Transverse colon (tissue), 4 donors: ENCODE results near the gene WFS1. TPM values are rescaled to one million over a fixed set of nuclear protein-coding genes. Genes with fewer than 3 reads are reported as not detected.

ENCODE experiments used
- DNase-seq: peaks from one replicate; pipeline ENCODE4 v3.0.0-alpha.2; 2019
- H3K27ac ChIP-seq, 4 donors: fragments of 200-600 bp; sonication (generic); 2 replicates each; pipeline ENCODE4 v1.5.1; 2016 to 2018; ENCODE audit warnings: inconsistent platforms in 4 of 4
- H3K27me3 ChIP-seq: fragments of 200-600 bp; sonication (generic); 2 replicates; pipeline ENCODE4 v1.5.1; 2017; ENCODE audit warnings: inconsistent platforms
- H3K36me3 ChIP-seq, 4 donors: fragments of 200-600 bp; sonication (generic); 2 replicates each; pipeline ENCODE4 v1.5.1; 2017 to 2019; ENCODE audit warnings: inconsistent platforms in 4 of 4
- H3K4me1 ChIP-seq, 4 donors: fragments of 200-600 bp; sonication (generic); 2 replicates each; pipeline ENCODE4 v1.5.1; 2017 to 2020; ENCODE audit warnings: inconsistent platforms in 4 of 4
- H3K4me3 ChIP-seq, 4 donors: fragments of 200-600 bp; sonication (generic); 1 replicate in 1 of 4; 2 replicates in 3 of 4; pipeline versions ENCODE4 v1.5.1 to v1.6.1; 2017 to 2019; ENCODE audit warnings: inconsistent platforms in 4 of 4
- H3K9me3 ChIP-seq, 2 donors: fragments of 200-600 bp; sonication (generic); 2 replicates each; pipeline ENCODE4 v1.5.1; 2017 to 2019; ENCODE audit warnings: inconsistent platforms in 2 of 2
- EP300 ChIP-seq: sonication (generic); formaldehyde crosslinking; IDR thresholded peaks from one replicate; pipeline ENCODE4 v1.6.1; 2017; ENCODE audit warnings: antibody characterized with exemption, low read depth
- POLR2A ChIP-seq: fragments of 450-650 bp; IDR thresholded peaks from one replicate; pipeline ENCODE4 v1.6.1; 2016; ENCODE audit warnings: antibody characterized with exemption, mild to moderate bottlenecking, moderate library complexity
- POLR2AphosphoS5 ChIP-seq, 3 donors: sonication (generic); formaldehyde crosslinking; IDR thresholded peaks; one replicate each; pipeline ENCODE4 v1.6.1; 2016; ENCODE audit warnings: antibody characterized with exemption in 3 of 3
- WGBS, 2 donors: methylation state at CpG; one replicate each; pipeline ENCODE4 v1.1.5; 2018; ENCODE audit warnings: low coverage in 1 of 2; 5-methylcytosine and 5-hydroxymethylcytosine counted together
- in situ Hi-C, 4 donors: fragments of 200-750 bp; cut with MboI; loops; one replicate each; pipeline versions ENCODE4 v1.15.0 to v1.15.1; 2017; ENCODE audit warnings: low sequenced_read_pairs in 3 of 4, low pct_ligation_motif_present in 1 of 4, low pct_unique_long_range_greater_than_20kb in 1 of 4
- intact Hi-C: fragments of 100-400 bp; cut with DNase I; formaldehyde crosslinking; loops from one replicate; pipeline ENCODE4 v1.15.1; 2023; ENCODE audit warnings: low total_unique reads
- total RNA-seq, 4 donors: library from RNA; depleted of rRNA; stranded (reverse); fragments of >200 nt; gene quantifications; one replicate each; pipeline ENCODE4 v1.1.0, GENCODE V29; 2016
- TF ChIP-seq, protein P1 (sequence below), 5 experiments: fragments of 200-600 bp in 3 of 5; fragments of 450-650 bp in 2 of 5; sonication (generic) in 3 of 5; IDR thresholded peaks; 1 replicate in 2 of 5; 2 replicates in 3 of 5; pipeline ENCODE4 v1.5.1; 2016 to 2017; ENCODE audit warnings: antibody characterized with exemption in 5 of 5, inconsistent platforms in 3 of 5, mild to moderate bottlenecking in 2 of 5, moderate library complexity in 1 of 5

WFS1 gene
- total RNA-seq, 4 donors from 2014 or later, result 11.5 to 23.5 (median 20.8) TPM

DNA sequence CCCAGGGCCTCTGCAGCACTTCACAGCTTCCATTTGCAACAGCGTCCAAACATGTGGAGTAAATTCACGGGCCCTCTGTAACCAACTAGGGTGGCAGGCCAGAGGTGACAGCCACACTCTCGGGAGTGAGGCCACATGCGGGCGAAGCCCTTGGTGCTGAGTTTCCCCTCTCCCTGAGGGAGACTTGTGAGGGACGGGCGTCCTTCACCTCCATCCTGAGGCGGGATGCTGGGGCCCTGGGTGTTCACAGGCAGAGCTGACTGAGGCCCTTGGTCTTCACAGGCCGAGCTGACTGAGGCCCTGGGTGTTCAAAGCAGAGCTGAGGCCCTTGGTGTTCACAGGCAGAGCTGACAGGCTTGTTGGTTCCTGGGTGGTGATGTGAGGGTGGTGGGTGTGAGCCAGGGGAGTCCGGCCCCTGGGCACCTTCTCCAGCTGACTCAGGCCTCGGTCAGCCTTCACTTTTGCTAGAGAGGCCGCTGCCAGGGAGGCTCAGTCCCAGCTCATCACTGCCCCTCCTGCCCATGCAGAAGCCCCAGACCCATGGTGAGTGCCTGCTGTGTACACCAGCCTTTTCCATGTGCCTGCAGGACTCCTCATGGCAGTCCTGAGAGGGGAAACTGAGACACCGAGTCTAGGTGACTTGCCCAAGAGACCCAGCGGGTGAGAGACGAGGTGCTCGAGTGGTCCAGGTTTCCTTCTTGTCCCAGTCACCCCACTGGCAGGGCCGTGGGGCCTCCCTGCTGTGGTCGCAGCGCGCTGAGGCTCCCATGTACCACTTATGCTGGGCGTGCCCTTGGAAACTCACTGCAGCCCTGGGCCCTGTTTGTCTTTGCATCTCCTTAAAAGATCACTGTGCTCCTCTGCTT is 8.5 kb downstream of the WFS1 start:
- Histone ChIP-seq H3K27ac (peak overlapping the region; percentile 47 to 94 (median 60)), H3K4me1 (peaks cover 31 to 67% (median 46%) of the 10 kb centered on the region in 4 donors)

DNA sequence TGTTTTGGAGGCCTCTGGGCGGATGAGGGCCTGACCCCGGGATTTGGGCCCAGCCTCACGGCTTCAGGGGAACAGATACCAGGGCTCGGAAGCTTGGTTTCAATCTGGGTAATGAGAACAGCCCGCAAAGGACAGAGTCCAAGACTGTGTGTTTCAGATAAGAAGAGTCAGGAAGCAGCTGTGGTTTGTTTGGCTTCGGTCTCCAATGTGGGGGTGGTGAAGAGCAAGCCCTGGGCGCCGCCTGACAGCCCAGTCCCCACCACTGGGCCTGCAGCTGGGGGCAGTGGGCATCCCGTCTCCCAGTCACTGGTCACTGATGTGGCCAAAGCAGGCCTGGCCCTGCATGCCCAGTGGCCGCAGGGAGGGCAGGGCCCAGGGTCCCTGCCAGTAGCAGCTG is 9.1 kb downstream of the WFS1 start:
- intact Hi-C loops (no loop called here), in situ Hi-C loops (no loop called here)
- DNase-seq, result peak; percentile 56
- no peaks in the 10 kb centered on the region for H3K9me3 ChIP-seq
- H3K36me3 ChIP-seq, result no peaks in the 10 kb centered on the region
- H3K27me3 ChIP-seq, result no peaks in the 10 kb centered on the region
- 22% methylated on average over 10 of the region's 10 CpGs; no CpG with 5 or more reads in 1 of the 2 donors for WGBS, 2 donors
- H3K27ac ChIP-seq, result peak overlapping the region; percentile 47 to 94 (median 60)
- TF ChIP-seq EP300, result no peak
- TF ChIP-seq, protein P1, sequence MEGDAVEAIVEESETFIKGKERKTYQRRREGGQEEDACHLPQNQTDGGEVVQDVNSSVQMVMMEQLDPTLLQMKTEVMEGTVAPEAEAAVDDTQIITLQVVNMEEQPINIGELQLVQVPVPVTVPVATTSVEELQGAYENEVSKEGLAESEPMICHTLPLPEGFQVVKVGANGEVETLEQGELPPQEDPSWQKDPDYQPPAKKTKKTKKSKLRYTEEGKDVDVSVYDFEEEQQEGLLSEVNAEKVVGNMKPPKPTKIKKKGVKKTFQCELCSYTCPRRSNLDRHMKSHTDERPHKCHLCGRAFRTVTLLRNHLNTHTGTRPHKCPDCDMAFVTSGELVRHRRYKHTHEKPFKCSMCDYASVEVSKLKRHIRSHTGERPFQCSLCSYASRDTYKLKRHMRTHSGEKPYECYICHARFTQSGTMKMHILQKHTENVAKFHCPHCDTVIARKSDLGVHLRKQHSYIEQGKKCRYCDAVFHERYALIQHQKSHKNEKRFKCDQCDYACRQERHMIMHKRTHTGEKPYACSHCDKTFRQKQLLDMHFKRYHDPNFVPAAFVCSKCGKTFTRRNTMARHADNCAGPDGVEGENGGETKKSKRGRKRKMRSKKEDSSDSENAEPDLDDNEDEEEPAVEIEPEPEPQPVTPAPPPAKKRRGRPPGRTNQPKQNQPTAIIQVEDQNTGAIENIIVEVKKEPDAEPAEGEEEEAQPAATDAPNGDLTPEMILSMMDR (IDR thresholded peaks at IDR 0.05), result no peak
- peak in 2 of 3 donors; percentile 25 to 33 for TF ChIP-seq POLR2AphosphoS5 (IDR thresholded peaks at IDR 0.05)
- no peak for TF ChIP-seq POLR2A
- H3K4me1 ChIP-seq, result peaks cover 25 to 61% (median 42%) of the 10 kb centered on the region in 4 donors
- H3K4me3 ChIP-seq, result no peak overlapping the region

More for the DNA sequence above, 8.5 kb downstream of the WFS1 start:
- Histone ChIP-seq H3K4me3 (no peak overlapping the region), H3K9me3 (no peaks in the 10 kb centered on the region), H3K27me3 (no peaks in the 10 kb centered on the region), H3K36me3 (no peaks in the 10 kb centered on the region)
- intact Hi-C loops, result no loop called here
- WGBS, 2 donors, result 71% methylated on average over 21 of the region's 21 CpGs; no CpG with 5 or more reads in 1 of the 2 donors
- in situ Hi-C loops, result no loop called here
- no peak for TF ChIP-seq POLR2AphosphoS5 (IDR thresholded peaks at IDR 0.05)
- TF ChIP-seq, protein P1 (IDR thresholded peaks at IDR 0.05), result no peak
- TF ChIP-seq EP300, result no peak
- TF ChIP-seq POLR2A, result no peak
- no peak for DNase-seq

DNA sequence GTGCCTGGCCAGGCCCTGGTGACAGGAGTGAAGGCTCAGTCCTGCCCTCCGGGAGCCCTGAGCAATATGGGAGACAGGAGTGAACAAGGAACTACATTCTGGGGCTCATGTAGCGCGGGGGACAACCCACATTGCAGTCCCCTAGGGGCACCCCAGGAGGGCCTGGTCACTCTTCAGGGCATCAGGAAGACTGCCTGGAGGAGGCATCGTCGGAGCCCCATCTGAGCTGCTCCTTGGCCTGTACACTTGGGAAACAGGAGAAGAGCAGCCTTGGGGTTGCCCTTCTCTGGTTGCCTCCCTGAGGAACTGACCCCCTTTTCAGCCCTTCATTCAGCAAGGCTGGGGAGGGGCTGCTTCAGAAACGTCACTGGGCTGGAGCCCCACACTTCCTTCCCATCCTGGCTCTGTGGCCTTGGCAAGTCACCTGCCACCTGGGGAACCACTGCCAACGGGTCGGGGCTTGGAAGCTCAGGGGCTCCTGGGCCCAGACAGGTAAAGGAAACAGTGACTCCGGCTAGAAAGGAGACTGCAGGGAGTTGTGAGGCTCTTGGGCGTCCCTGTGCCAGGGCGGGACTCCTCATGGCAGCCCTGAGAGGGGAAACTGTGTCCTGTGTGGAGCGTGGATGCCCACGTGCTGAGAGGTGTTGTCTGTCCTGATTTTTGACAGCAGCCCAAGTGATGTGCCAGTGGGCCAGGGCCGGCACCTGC is 10.1 kb downstream of the WFS1 start:
- Histone ChIP-seq H3K4me1 (peaks cover 25 to 54% (median 36%) of the 10 kb centered on the region in 4 donors), H3K9me3 (no peaks in the 10 kb centered on the region), H3K4me3 (no peak overlapping the region), H3K27ac (peak overlapping the region in 3 of 4 donors; percentile 58 to 94 (median 61)), H3K36me3 (no peaks in the 10 kb centered on the region), H3K27me3 (no peaks in the 10 kb centered on the region)
- no peak for TF ChIP-seq POLR2A
- TF ChIP-seq POLR2AphosphoS5 (IDR thresholded peaks at IDR 0.05), result no peak
- TF ChIP-seq, protein P1 (IDR thresholded peaks at IDR 0.05), result no peak
- no peak for TF ChIP-seq EP300
- intact Hi-C loops, result no loop called here
- 90% methylated on average over 14 of the region's 14 CpGs; no CpG with 5 or more reads in 1 of the 2 donors for WGBS, 2 donors
- in situ Hi-C loops, result no loop called here
- DNase-seq, result no peak

DNA sequence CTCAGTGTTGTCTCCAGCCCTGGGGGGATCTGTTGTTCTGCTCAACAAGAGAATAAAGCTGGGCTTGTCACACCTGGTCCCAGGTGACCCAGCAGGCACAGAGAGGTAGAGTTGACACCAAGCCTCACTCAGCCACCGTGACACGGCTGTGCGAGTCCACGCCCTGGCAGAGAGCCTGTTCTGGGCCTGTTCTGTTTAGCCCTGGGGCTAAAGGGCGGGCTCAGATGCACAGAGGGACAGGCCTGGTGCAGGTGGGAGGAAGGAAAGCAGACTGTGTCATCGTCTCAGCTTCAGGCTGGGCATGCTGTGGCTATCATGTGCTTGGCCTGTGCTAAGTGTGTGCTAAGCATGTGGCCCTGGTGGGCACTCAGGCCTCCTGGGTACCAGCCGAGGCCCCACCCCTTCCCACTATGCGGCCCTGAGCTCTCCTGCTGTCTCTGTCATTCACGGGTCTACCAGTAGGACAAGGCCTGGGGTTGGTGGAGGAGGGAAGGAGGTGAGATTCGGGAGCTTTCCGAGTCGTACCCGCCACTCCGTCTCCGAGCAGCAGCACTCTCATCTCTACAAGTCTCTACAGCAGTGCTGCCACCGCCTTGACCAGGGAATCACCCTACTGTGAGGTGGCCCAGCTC is 10.8 kb downstream of the WFS1 start:
- Histone ChIP-seq H3K36me3 (no peaks in the 10 kb centered on the region), H3K27me3 (no peaks in the 10 kb centered on the region), H3K9me3 (no peaks in the 10 kb centered on the region), H3K4me3 (no peak overlapping the region), H3K27ac (peak overlapping the region in 1 of 4 donors; percentile 80), H3K4me1 (peaks cover 25 to 54% (median 35%) of the 10 kb centered on the region in 4 donors)
- DNase-seq, result no peak
- intact Hi-C loops, result no loop called here
- no peak for TF ChIP-seq EP300
- no peak for TF ChIP-seq POLR2AphosphoS5 (IDR thresholded peaks at IDR 0.05)
- TF ChIP-seq, protein P1 (IDR thresholded peaks at IDR 0.05), result no peak
- no peak for TF ChIP-seq POLR2A
- in situ Hi-C loops, result no loop called here
- 86% methylated on average over 16 of the region's 16 CpGs; no CpG with 5 or more reads in 1 of the 2 donors for WGBS, 2 donors
